NCI-H1694 treated with DMSO at 0.1 percent for 48 hours (cell line): ENCODE results near the gene HCRTR1.

Source experiments
- DNase-seq: peaks from one replicate; lab custom pipeline; 2025; lab: John Stamatoyannopoulos, UW

The HCRTR1 gene

GRCh38 chr1:31667065-31667785, 49.7 kb downstream of the HCRTR1 start:
- no peak for DNase-seq

GRCh38 chr1:31668303-31668883, 50.9 kb downstream of the HCRTR1 start:
- DNase-seq = no peak

GRCh38 chr1:31669433-31669785, 51.9 kb downstream of the HCRTR1 start:
- peak; percentile 47 for DNase-seq

- DNase-seq = peak; percentile 46
These were observed 52.5 kb downstream of the HCRTR1 start for GRCh38 chr1:31669786-31670592.

- DNase-seq = no peak
These were observed 53.1 kb downstream of the HCRTR1 start for GRCh38 chr1:31670593-31670964.

DNA sequence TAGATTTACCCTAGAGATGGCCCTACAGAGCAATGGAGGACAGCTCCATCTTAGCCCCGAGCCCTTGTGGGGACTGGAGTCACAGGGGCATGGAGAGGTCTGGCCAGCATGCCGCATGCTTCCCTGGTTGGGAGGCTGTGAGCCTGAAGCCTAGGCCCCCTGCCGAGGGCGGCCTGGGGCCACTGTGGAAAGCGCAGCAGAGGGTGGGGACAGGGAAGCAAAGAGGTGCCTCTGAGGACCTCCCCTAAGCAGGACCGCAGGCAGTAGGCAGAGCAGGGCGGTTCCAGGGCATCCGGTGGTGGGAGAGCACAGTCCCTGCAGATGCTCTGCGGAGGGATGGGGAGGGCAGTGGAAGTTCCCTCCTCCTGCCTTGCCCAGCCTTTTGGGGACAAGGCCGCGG, 53.7 kb downstream of the HCRTR1 start:
- no peak for DNase-seq

DNA sequence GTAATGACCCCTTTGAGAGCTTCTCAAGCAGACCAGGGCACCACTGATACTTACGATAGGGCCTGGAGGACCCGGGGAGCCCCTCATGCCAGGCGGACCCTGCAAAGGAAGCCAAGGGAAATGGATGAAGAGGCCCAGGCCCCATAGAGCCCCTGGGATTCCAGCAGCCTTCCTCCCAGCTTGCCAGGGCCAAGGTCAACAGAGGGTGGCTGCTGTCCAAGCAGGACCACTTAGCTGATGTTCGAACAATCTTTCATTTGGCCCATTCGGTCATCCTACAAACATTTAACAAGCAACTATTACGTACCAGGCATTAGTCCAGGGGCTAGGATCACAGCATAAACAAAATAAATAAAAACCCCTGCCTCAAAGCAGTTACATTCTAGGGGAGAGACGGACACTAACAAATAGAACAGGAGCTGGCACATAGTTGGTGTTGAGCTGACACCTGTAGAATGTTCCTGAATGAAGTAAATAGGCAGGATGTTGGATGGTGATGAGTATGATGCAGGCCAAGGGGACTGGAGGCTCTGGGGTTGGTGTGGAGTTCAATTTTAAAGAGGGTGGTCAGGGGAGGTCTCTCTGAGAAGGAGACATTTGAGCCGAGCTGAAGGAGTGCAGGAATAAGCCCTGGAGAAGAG, 54.2 kb downstream of the HCRTR1 start:
- DNase-seq = no peak

GRCh38 chr1:31672986-31673385, 55.5 kb downstream of the HCRTR1 start:
- peak; percentile 92 for DNase-seq

- no peak for DNase-seq
These were observed 55.9 kb downstream of the HCRTR1 start for GRCh38 chr1:31673433-31673832.

DNA sequence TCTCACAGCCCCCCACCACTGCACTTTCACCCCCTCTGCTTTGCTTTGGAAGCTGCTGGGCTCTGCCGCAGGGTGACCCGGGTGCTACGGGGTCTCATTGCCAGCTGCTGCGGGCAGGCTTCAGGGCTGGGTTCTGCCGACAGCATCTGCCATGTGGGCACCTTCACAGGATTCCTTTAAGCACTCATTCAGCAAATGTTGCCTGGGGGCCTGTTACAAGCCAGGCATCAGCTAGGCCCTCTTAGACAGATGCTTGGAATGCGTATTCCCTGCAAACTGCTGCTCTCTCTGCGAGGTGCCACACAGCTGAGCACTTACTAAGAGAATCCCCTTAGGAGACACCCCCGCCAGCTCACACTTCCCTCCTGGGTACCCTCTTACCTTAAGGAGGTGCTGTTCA, 57.1 kb downstream of the HCRTR1 start:
- peak; percentile 79 for DNase-seq

DNA sequence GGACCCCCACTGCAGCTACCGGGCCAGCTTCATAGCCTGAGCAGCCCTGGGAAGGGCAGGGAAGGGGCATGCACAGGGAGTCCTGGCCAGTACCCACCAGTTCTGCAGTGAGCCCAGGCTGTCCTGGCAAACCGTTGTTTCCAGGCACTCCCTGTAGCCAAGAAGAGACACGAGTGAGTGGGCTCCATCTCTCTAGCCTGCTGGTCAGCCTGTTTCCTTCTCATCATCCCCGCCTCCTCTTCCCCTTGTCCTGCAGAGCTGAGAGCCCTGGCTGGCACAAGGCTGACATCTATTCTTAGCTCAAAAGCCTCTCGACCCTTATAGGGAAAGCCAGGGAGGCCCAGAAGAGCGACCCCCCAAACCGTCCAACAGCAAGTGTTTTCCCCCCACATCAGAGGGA, 57.7 kb downstream of the HCRTR1 start:
- no peak for DNase-seq

DNA sequence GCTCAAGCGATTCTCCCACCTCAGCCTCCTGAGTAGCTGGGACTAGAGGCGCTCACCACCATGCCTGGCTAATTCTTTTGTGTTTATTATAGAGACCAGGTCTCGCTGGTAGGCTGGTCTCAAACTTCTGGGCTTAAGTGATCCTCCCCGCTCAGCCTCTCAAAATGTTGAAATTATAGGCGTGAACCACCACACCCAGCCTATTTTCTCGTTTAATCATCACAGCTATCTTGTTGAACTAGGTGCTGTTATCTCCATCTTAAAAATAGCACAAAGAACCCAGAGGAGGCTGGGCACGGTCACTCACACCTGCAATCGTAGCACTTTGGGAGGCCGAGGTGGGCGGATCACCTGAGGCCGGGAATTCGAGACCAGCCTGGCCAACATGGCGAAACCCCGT, 58.3 kb downstream of the HCRTR1 start:
- no peak for DNase-seq
